Osteoblast (primary cell): Measurements from ENCODE around the gene RNF17. TPM values are rescaled to one million over a fixed set of nuclear protein-coding genes. Genes with fewer than 3 reads are reported as not detected.

ENCODE experiments used
- DNase-seq: peaks from one replicate; pipeline ENCODE4 v3.0.0; 2011; ENCODE audit warnings: low spot score, mixed read lengths; ENCODE audit not compliant: insufficient read length; ENCODE audit errors: missing footprints
- H2AFZ ChIP-seq: 2 replicates; pipeline ENCODE4 v1.6.0; 2011; ENCODE audit warnings: mild to moderate bottlenecking, low read length
- H3K27ac ChIP-seq: 2 replicates; pipeline ENCODE4 v1.5.1; 2011; ENCODE audit warnings: mild to moderate bottlenecking, low read depth, low read length, moderate library complexity
- H3K27me3 ChIP-seq: 2 replicates; pipeline ENCODE4 v1.6.0; 2012; ENCODE audit warnings: mild to moderate bottlenecking, control low read depth, inconsistent platforms, low read length, moderate library complexity; ENCODE audit not compliant: insufficient read depth
- H3K36me3 ChIP-seq: 2 replicates; pipeline ENCODE4 v1.5.1; 2011; ENCODE audit warnings: mild to moderate bottlenecking, low read length, control low read depth, moderate library complexity; ENCODE audit not compliant: insufficient read depth
- H3K4me1 ChIP-seq: 2 replicates; pipeline ENCODE4 v1.5.1; 2011; ENCODE audit warnings: mild to moderate bottlenecking, low read length, control low read depth, moderate library complexity; ENCODE audit not compliant: insufficient read depth
- H3K4me2 ChIP-seq: 2 replicates; pipeline ENCODE4 v1.6.0; 2011; ENCODE audit warnings: mild to moderate bottlenecking, low read length; ENCODE audit not compliant: insufficient read depth
- H3K4me3 ChIP-seq: fragments of 200-600 bp; sonication (generic); 3 replicates; pipeline ENCODE4 v1.5.1; 2012; ENCODE audit warnings: mild to moderate bottlenecking, low read length, inconsistent platforms; ENCODE audit not compliant: insufficient read depth
- H3K79me2 ChIP-seq: 2 replicates; pipeline ENCODE4 v1.6.0; 2012; ENCODE audit warnings: mild to moderate bottlenecking, low read length, control low read depth, inconsistent platforms; ENCODE audit not compliant: insufficient read depth
- H3K9me3 ChIP-seq: 2 replicates; pipeline ENCODE4 v1.5.1; 2011; ENCODE audit warnings: low read depth, low read length, control low read depth
- H4K20me1 ChIP-seq: 2 replicates; pipeline ENCODE4 v1.6.0; 2012; ENCODE audit warnings: mild to moderate bottlenecking, low read length, control low read depth; ENCODE audit not compliant: insufficient read depth
- total RNA-seq: library from RNA; depleted of rRNA; stranded (reverse); fragments of >200 nt; gene quantifications from 2 replicates; pipeline ENCODE4 v1.2.3, GENCODE V29; 2012
- TF ChIP-seq, protein P1 (sequence below): IDR thresholded peaks from 2 replicates; pipeline ENCODE4 v1.5.1; 2011; ENCODE audit warnings: mild to moderate bottlenecking, low read depth, low read length, moderate library complexity; ENCODE audit errors: extremely low read depth

RNF17 gene
- total RNA-seq, 1 donor = not detected

GRCh38 chr13:24717217-24717616 is 46.8 kb upstream of the RNF17 start:
- no peaks in the 10 kb centered on the region for H3K79me2 ChIP-seq
- TF ChIP-seq, protein P1, sequence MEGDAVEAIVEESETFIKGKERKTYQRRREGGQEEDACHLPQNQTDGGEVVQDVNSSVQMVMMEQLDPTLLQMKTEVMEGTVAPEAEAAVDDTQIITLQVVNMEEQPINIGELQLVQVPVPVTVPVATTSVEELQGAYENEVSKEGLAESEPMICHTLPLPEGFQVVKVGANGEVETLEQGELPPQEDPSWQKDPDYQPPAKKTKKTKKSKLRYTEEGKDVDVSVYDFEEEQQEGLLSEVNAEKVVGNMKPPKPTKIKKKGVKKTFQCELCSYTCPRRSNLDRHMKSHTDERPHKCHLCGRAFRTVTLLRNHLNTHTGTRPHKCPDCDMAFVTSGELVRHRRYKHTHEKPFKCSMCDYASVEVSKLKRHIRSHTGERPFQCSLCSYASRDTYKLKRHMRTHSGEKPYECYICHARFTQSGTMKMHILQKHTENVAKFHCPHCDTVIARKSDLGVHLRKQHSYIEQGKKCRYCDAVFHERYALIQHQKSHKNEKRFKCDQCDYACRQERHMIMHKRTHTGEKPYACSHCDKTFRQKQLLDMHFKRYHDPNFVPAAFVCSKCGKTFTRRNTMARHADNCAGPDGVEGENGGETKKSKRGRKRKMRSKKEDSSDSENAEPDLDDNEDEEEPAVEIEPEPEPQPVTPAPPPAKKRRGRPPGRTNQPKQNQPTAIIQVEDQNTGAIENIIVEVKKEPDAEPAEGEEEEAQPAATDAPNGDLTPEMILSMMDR = no peak
- DNase-seq = no peak
- no peaks in the 10 kb centered on the region for H3K4me1 ChIP-seq
- no peaks in the 10 kb centered on the region for H4K20me1 ChIP-seq
- no peaks in the 10 kb centered on the region for H3K9me3 ChIP-seq
- no peaks in the 10 kb centered on the region for H3K36me3 ChIP-seq
- H3K27me3 ChIP-seq = no peaks in the 10 kb centered on the region
- no peak overlapping the region for H3K4me2 ChIP-seq
- H3K4me3 ChIP-seq = no peak overlapping the region
- no peak overlapping the region for H2AFZ ChIP-seq
- no peak overlapping the region for H3K27ac ChIP-seq

GRCh38 chr13:24718192-24718965 is 45.6 kb upstream of the RNF17 start:
- no peak for DNase-seq
- no peak overlapping the region for H3K4me2 ChIP-seq
- H3K4me3 ChIP-seq = no peak overlapping the region
- H3K27ac ChIP-seq = no peak overlapping the region
- H3K4me1 ChIP-seq = no peaks in the 10 kb centered on the region
- no peaks in the 10 kb centered on the region for H3K27me3 ChIP-seq
- no peaks in the 10 kb centered on the region for H3K36me3 ChIP-seq
- H3K79me2 ChIP-seq = no peaks in the 10 kb centered on the region
- no peak overlapping the region for H2AFZ ChIP-seq
- TF ChIP-seq, protein P1 = no peak
- no peaks in the 10 kb centered on the region for H4K20me1 ChIP-seq
- H3K9me3 ChIP-seq = no peaks in the 10 kb centered on the region

DNA sequence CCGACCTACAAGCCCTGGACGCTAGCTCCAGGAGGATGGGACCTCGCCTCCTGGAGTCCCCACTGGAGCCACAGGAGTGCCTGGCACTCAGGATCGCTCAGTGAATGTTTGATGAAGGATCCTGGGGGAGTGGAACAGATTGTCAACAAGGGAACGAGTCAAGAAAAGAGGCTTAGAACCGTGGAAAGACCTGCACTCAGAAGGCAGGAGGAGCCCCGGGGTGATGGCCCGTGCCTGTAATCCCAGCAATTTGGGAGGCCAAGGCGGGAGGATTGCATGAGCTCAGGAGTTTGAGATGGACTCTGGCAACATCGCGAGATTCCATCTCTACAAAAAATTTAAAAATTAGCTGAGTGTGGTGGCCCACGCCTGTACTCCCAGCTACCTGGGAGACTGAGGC is 44.8 kb upstream of the RNF17 start:
- TF ChIP-seq, protein P1 = no peak
- no peaks in the 10 kb centered on the region for H3K27me3 ChIP-seq
- H3K79me2 ChIP-seq = no peaks in the 10 kb centered on the region
- H3K9me3 ChIP-seq = no peaks in the 10 kb centered on the region
- no peak overlapping the region for H3K4me2 ChIP-seq
- no peak overlapping the region for H2AFZ ChIP-seq
- no peak for DNase-seq
- H3K36me3 ChIP-seq = no peaks in the 10 kb centered on the region
- H4K20me1 ChIP-seq = no peaks in the 10 kb centered on the region
- no peak overlapping the region for H3K27ac ChIP-seq
- no peak overlapping the region for H3K4me3 ChIP-seq
- no peaks in the 10 kb centered on the region for H3K4me1 ChIP-seq

GRCh38 chr13:24723206-24723605 is 40.8 kb upstream of the RNF17 start:
- no peaks in the 10 kb centered on the region for H3K79me2 ChIP-seq
- no peaks in the 10 kb centered on the region for H3K4me1 ChIP-seq

More at GRCh38 chr13:24723206-24723605, 40.8 kb upstream of the RNF17 start:
- no peaks in the 10 kb centered on the region for H3K27me3 ChIP-seq
- H3K9me3 ChIP-seq = no peaks in the 10 kb centered on the region
- no peak overlapping the region for H2AFZ ChIP-seq
- DNase-seq = no peak
- TF ChIP-seq, protein P1 = no peak
- H3K4me3 ChIP-seq = no peak overlapping the region
- H3K36me3 ChIP-seq = no peaks in the 10 kb centered on the region
- no peaks in the 10 kb centered on the region for H4K20me1 ChIP-seq
- H3K27ac ChIP-seq = no peak overlapping the region
- H3K4me2 ChIP-seq = no peak overlapping the region
